ENCODE results near the gene EPB42.
"Not testable (repeated sequence)": the region's sequence is repeated elsewhere in the genome, so short reads cannot be mapped to it uniquely, and the experiment has no call there.

Gene EPB42

GRCh38 chr15:43184407-43185124 lies 36.3 kb downstream of the EPB42 start:
- in situ Hi-C loops (cut with HindIII; ENCODE audit: low sequenced_read_pairs) = no loop called here
- H3K4me3 ChIP-seq (ENCODE audit: low read depth, low read length) = peak overlapping the region; percentile 75
- no peak for DNase-seq (ENCODE audit: low read depth, low spot score)
- no peak for TF ChIP-seq CTCF (IDR thresholded peaks at IDR 0.05; ENCODE audit: low read depth, low read length)

DNA sequence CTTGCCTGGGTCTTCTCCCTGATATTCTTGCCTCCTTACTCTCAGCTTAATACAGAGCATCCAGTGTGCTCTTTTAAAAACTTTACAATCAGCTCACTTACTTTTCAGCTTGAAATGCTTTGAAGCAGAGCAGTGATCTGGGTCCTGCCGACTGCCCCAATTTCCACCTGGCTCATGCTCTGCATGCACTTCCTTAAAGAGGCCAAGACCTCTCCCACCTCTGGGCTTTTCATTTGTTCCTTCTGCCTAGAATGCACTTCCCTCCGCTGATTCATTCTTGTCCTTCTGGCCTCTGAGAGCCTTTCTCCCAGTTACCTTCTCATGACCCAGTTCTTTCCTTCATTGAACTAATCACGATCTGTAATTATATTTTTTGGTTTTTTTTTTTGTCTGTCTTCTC lies 37.5 kb downstream of the EPB42 start:
- TF ChIP-seq CTCF (IDR thresholded peaks at IDR 0.05; ENCODE audit: low read depth, low read length) = no peak
- no peak for DNase-seq (ENCODE audit: low read depth, low spot score)
- H3K4me3 ChIP-seq (ENCODE audit: low read depth, low read length) = no peak overlapping the region
- in situ Hi-C loops (cut with HindIII; ENCODE audit: low sequenced_read_pairs) = no loop called here

GRCh38 chr15:43177147-43177546 lies 43.7 kb downstream of the EPB42 start:
- in situ Hi-C loops (cut with HindIII; ENCODE audit: low sequenced_read_pairs); H3K4me3 ChIP-seq (ENCODE audit: low read depth, low read length); DNase-seq (ENCODE audit: low read depth, low spot score): not testable (repeated sequence)

DNA sequence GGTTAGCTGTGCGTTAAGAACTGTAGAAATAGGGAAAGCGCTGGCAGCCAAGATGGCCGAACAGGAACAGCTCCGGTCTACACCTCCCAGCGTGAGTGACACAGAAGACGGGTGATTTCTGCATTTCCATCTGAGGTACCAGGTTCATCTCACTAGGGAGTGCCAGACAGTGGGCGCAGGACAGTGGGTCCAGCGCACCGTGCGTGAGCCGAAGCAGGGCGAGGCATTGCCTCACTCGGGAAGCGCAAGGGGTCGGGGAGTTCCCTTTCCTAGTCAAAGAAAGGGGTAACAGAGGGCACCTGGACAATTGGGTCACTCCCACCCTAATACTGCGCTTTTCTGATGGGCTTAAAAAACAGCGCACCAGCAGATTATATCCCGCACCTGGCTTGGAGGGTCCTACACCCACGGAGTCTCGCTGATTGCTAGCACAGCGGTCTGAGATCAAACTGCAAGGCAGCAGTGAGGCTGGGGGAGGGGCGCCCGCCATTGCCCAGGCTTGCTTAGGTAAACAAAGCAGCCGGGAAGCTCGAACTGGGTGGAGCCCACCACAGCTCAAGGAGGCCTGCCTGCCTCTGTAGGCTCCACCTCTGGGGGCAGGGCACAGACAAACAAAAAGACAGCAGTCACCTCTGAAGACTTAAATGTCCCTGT lies 45.0 kb downstream of the EPB42 start:
- H3K4me3 ChIP-seq (ENCODE audit: low read depth, low read length); DNase-seq (ENCODE audit: low read depth, low spot score); in situ Hi-C loops (cut with HindIII; ENCODE audit: low sequenced_read_pairs): not testable (repeated sequence)

DNA sequence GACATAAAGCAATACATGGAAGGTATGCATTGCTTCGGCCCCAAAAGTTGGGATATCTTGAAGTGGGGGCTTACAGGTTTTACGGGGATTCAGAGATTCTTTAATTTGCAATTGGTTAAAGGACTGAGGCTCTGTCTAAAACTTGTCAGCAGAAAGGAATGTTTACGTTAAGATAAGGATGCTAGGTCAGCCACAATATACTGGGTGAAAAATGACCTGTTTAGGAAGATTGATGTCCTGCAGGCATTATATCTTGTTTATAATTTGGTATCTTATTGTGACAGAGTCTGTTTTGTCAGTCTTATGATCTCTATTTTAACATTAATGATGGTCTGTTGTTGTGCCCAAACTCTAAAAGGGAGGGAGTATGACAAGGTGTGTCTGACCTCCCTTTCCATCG lies 50.9 kb downstream of the EPB42 start:
- no peak for TF ChIP-seq CTCF (IDR thresholded peaks at IDR 0.05; ENCODE audit: low read depth, low read length)
- peak; percentile 5 for DNase-seq (ENCODE audit: low read depth, low spot score)
- in situ Hi-C loops (cut with HindIII; ENCODE audit: low sequenced_read_pairs) = no loop called here
- no peak overlapping the region for H3K4me3 ChIP-seq (ENCODE audit: low read depth, low read length)

DNA sequence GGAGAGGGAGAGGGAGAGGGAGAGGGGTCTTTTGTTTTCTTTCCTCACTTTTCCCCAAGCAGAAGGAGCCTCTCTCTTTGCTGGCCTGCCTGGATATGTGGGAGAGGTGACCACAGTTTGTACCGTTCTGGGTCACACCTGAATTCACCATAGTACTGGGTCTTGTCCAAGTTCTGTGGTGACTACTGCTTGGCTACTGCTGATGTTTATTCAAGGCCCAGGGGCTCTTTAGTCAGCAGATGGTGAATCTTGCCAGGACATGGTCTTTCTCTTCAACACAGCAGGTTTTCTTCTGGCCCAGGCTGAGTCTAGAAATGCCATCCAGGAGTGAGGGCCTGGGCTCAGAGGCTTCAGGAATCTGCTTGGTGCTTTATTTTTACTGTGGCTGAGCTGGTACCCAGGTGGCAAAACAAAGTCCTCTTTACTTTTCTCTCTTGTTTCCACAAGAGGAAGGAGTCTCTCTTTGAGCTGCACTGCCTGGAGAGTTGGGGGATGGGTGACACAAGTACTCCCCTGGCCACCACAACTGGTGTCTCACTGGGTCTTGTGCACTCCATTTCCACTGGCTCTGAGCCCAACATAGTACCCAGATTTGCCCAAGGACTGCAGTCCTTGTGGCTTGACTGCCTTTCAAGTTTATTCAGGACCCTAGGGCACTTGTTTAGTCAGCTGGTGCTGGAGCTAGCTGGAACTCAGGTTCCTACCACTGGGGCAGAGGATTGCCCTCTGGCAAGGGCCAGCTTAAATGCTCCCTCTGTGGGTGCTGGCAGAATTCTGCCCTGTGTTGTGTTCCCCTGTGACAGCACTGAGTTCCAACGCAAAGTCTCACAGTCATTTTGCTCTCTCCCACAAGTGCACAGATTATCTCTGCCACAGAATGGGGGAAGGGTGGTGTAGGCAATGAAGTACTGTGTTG lies 52.4 kb downstream of the EPB42 start:
- in situ Hi-C loops (cut with HindIII; ENCODE audit: low sequenced_read_pairs) = no loop called here
- DNase-seq (ENCODE audit: low read depth, low spot score) = peak; percentile 87
- no peak for TF ChIP-seq CTCF (IDR thresholded peaks at IDR 0.05; ENCODE audit: low read depth, low read length)
- no peak overlapping the region for H3K4me3 ChIP-seq (ENCODE audit: low read depth, low read length)

GRCh38 chr15:43167261-43167660 lies 53.6 kb downstream of the EPB42 start:
- in situ Hi-C loops (cut with HindIII; ENCODE audit: low sequenced_read_pairs); DNase-seq (ENCODE audit: low read depth, low spot score): not testable (repeated sequence)

More at GRCh38 chr15:43167261-43167660, 53.6 kb downstream of the EPB42 start:
- H3K4me3 ChIP-seq (ENCODE audit: low read depth, low read length) = not testable (repeated sequence)
